HepG2 (cell line): ENCODE results near the gene SMIM30. TPM values are rescaled to one million over a fixed set of nuclear protein-coding genes. Genes with fewer than 3 reads are reported as not detected.

Experiments used
- polyA plus RNA-seq, 8 experiments: library from polyadenylated mRNA; depleted of rRNA in 3 of 8; stranded (reverse) in 7 of 8; unstranded in 1 of 8; fragments of >200 nt; fragmentation: Illumina TruSeq in 4 of 8; extraction: Trizol in 4 of 8; gene quantifications; 2 replicates each; pipeline versions ENCODE4 v1.2.1 to v1.2.3, GENCODE V29; 2011 to 2016; ENCODE audit warnings: low read depth in 4 of 8, missing spikeins in 1 of 8, mixed read lengths in 1 of 8; ENCODE audit not compliant: insufficient read depth in 1 of 8
- total RNA-seq, 5 experiments: library from RNA; depleted of rRNA; stranded (reverse); fragments of >200 nt; fragmentation: Illumina TruSeq; extraction: Trizol; gene quantifications; 2 replicates each; pipeline ENCODE4 v1.2.3, GENCODE V29; 2016; ENCODE audit warnings: low read depth in 1 of 5

The SMIM30 gene
- total and polyA plus RNA-seq, 2 of the 13 experiments (the other 11 are each of a cell fraction or from before 2014, with no cell fraction given) = 23.5 to 25.2 TPM

Other genes starting within 250 kb of the SMIM30 start
- not detected in 2 replicates for gene GPR85, start 31.7 kb downstream of the SMIM30 start, total RNA-seq (2016; rRNA removed; fragmentation: Illumina TruSeq; extraction: Trizol)
- not detected in 2 replicates for gene GPR85, start 31.7 kb downstream of the SMIM30 start, polyA plus RNA-seq (2011; rRNA removed)